ENCODE results near the gene ZNF365. TPM values are rescaled to one million over a fixed set of nuclear protein-coding genes. Genes with fewer than 3 reads are reported as not detected.

ZNF365 gene
- total and polyA plus RNA-seq, 2 of the 8 experiments (the other 6 are each of a cell fraction or from before 2014, with no cell fraction given) = 0.41 to 0.43 TPM

DNA sequence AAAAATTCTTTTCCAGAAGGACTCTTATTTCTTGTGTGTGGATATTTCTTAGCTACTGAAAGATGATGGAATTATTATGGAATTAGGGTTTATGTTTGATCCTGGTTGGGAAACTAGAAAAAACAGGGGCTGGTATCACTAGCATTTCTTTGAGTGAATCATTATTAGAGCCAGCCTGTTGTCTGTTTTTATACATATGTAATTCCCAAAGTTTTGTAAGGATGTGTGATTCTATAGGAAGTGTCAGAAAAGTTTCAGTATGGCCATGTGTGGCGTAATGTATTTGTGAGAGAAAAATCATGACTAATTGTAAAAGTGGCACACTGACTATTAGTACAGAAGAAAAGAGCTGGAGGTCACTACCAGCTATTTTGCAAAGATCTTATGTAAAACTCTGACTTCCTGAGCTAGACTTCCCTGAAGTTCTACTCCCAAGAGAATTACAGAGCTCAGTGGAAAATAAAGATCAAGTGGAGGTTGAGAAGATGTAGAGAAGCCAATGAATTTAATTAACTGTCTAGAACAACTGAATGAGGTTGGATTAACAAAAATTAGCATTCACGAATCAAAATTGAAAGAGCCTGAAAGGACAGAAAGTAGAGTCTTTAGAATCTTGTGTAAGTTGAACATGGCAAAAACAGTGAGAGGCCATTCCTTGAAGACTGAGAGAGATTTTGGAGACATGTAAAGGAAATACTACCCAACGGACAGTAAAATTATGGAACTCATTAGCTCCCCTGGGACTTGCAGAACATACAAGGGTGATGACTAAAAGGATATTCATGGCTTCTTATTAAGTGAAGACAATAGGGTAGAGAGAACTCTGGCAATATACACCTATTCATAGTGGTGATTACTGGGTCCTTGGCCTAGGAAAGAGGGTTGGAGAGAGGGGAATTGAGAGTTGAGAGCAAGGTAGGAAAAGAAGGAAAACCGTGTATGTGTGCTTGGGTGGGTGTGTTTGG lies 12.5 kb downstream of the ZNF365 start (continued):
- TF ChIP-seq, protein P1, sequence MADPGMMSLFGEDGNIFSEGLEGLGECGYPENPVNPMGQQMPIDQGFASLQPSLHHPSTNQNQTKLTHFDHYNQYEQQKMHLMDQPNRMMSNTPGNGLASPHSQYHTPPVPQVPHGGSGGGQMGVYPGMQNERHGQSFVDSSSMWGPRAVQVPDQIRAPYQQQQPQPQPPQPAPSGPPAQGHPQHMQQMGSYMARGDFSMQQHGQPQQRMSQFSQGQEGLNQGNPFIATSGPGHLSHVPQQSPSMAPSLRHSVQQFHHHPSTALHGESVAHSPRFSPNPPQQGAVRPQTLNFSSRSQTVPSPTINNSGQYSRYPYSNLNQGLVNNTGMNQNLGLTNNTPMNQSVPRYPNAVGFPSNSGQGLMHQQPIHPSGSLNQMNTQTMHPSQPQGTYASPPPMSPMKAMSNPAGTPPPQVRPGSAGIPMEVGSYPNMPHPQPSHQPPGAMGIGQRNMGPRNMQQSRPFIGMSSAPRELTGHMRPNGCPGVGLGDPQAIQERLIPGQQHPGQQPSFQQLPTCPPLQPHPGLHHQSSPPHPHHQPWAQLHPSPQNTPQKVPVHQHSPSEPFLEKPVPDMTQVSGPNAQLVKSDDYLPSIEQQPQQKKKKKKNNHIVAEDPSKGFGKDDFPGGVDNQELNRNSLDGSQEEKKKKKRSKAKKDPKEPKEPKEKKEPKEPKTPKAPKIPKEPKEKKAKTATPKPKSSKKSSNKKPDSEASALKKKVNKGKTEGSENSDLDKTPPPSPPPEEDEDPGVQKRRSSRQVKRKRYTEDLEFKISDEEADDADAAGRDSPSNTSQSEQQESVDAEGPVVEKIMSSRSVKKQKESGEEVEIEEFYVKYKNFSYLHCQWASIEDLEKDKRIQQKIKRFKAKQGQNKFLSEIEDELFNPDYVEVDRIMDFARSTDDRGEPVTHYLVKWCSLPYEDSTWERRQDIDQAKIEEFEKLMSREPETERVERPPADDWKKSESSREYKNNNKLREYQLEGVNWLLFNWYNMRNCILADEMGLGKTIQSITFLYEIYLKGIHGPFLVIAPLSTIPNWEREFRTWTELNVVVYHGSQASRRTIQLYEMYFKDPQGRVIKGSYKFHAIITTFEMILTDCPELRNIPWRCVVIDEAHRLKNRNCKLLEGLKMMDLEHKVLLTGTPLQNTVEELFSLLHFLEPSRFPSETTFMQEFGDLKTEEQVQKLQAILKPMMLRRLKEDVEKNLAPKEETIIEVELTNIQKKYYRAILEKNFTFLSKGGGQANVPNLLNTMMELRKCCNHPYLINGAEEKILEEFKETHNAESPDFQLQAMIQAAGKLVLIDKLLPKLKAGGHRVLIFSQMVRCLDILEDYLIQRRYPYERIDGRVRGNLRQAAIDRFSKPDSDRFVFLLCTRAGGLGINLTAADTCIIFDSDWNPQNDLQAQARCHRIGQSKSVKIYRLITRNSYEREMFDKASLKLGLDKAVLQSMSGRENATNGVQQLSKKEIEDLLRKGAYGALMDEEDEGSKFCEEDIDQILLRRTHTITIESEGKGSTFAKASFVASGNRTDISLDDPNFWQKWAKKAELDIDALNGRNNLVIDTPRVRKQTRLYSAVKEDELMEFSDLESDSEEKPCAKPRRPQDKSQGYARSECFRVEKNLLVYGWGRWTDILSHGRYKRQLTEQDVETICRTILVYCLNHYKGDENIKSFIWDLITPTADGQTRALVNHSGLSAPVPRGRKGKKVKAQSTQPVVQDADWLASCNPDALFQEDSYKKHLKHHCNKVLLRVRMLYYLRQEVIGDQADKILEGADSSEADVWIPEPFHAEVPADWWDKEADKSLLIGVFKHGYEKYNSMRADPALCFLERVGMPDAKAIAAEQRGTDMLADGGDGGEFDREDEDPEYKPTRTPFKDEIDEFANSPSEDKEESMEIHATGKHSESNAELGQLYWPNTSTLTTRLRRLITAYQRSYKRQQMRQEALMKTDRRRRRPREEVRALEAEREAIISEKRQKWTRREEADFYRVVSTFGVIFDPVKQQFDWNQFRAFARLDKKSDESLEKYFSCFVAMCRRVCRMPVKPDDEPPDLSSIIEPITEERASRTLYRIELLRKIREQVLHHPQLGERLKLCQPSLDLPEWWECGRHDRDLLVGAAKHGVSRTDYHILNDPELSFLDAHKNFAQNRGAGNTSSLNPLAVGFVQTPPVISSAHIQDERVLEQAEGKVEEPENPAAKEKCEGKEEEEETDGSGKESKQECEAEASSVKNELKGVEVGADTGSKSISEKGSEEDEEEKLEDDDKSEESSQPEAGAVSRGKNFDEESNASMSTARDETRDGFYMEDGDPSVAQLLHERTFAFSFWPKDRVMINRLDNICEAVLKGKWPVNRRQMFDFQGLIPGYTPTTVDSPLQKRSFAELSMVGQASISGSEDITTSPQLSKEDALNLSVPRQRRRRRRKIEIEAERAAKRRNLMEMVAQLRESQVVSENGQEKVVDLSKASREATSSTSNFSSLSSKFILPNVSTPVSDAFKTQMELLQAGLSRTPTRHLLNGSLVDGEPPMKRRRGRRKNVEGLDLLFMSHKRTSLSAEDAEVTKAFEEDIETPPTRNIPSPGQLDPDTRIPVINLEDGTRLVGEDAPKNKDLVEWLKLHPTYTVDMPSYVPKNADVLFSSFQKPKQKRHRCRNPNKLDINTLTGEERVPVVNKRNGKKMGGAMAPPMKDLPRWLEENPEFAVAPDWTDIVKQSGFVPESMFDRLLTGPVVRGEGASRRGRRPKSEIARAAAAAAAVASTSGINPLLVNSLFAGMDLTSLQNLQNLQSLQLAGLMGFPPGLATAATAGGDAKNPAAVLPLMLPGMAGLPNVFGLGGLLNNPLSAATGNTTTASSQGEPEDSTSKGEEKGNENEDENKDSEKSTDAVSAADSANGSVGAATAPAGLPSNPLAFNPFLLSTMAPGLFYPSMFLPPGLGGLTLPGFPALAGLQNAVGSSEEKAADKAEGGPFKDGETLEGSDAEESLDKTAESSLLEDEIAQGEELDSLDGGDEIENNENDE (IDR thresholded peaks at IDR 0.05; ENCODE audit: insufficient replicate concordance, low read length) = no peak
- TF ChIP-seq SAP30 (IDR thresholded peaks at IDR 0.05; ENCODE audit: insufficient read depth, insufficient replicate concordance, low read length) = no peak
- TF ChIP-seq TBP (IDR thresholded peaks at IDR 0.05; ENCODE audit: low read depth, low read length) = no peak
- TF ChIP-seq JUND (IDR thresholded peaks at IDR 0.05; ENCODE audit: low read length) = no peak
- no peak for TF ChIP-seq CEBPB (IDR thresholded peaks at IDR 0.05; ENCODE audit: low read depth, low read length)
- no peak for TF ChIP-seq RAD21 (IDR thresholded peaks at IDR 0.05 in 1 of 2, conservative IDR thresholded peaks at IDR 0.05 in 1 of 2; ENCODE audit: low read depth in 2 of 2, low read length in 2 of 2)
- no peak for TF ChIP-seq ASH2L (IDR thresholded peaks at IDR 0.05; ENCODE audit: low read length)
- TF ChIP-seq CBX8 (IDR thresholded peaks at IDR 0.05; ENCODE audit: borderline replicate concordance, low read depth, low read length) = no peak
- TF ChIP-seq KDM1A (IDR thresholded peaks at IDR 0.05; ENCODE audit: borderline replicate concordance, low read length) = no peak

Measured in H1 (cell line).